NB4 (cell line): ENCODE results near the gene OTOS.

Experiments used
- MYC ChIP-seq: IDR thresholded peaks from 2 replicates; pipeline ENCODE4 v1.6.1; 2011; ENCODE audit warnings: low read depth, low read length
- POLR2A ChIP-seq: IDR thresholded peaks from 2 replicates; pipeline ENCODE4 v1.6.1; 2011; ENCODE audit warnings: mild to moderate bottlenecking; ENCODE audit not compliant: insufficient read length; ENCODE audit errors: extremely low read depth
- TF ChIP-seq, protein P1 (sequence below): IDR thresholded peaks from one replicate; pipeline ENCODE4 v1.5.1; 2012; ENCODE audit warnings: low read depth, low read length

DNA sequence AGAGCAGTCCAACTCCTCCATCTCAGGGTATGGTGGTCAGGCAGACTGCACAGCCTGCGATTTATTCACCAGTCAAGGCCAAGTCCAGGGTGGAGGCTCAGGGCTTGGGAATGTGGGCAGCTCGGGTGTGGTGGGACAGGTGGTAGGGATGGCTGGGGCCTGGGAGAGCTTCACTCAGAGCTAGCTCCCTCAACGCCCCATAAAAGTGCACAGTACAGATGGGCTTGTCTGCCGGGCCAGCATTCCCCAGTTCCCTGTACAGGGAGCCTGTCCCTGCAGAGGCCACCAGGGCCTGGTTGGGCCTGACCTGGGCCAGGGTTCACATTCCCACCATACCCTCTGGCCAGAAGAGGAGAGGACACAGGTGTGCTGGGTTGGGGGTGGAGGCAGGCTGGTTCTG is 49.2 kb upstream of the OTOS start:
- TF ChIP-seq, protein P1, sequence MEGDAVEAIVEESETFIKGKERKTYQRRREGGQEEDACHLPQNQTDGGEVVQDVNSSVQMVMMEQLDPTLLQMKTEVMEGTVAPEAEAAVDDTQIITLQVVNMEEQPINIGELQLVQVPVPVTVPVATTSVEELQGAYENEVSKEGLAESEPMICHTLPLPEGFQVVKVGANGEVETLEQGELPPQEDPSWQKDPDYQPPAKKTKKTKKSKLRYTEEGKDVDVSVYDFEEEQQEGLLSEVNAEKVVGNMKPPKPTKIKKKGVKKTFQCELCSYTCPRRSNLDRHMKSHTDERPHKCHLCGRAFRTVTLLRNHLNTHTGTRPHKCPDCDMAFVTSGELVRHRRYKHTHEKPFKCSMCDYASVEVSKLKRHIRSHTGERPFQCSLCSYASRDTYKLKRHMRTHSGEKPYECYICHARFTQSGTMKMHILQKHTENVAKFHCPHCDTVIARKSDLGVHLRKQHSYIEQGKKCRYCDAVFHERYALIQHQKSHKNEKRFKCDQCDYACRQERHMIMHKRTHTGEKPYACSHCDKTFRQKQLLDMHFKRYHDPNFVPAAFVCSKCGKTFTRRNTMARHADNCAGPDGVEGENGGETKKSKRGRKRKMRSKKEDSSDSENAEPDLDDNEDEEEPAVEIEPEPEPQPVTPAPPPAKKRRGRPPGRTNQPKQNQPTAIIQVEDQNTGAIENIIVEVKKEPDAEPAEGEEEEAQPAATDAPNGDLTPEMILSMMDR, result no peak
- TF ChIP-seq POLR2A (no peak), MYC (no peak)
